HepG2 (cell line): ENCODE results near the gene WLS.

Experiments
- HMGA1 ChIP-seq: sonication (generic); formaldehyde crosslinking; conservative IDR thresholded peaks from 2 replicates; pipeline ENCODE4 v1.4.0; 2020; ENCODE audit warnings: missing genetic modification reagents
- MAX ChIP-seq: IDR thresholded peaks from 2 replicates; pipeline ENCODE4 v1.6.1; 2012; ENCODE audit warnings: inconsistent platforms
- NFIC ChIP-seq: IDR thresholded peaks from 2 replicates; pipeline ENCODE4 v1.6.1; 2012; ENCODE audit warnings: mild to moderate bottlenecking, low read length, inconsistent platforms
- REST ChIP-seq, 2 experiments: IDR thresholded peaks; 2 replicates each; pipeline ENCODE4 v1.6.1; 2011 to 2012; ENCODE audit warnings: low read length in 2 of 2, borderline replicate concordance in 1 of 2, low read depth in 1 of 2, mild to moderate bottlenecking in 1 of 2, moderate library complexity in 1 of 2

- TF ChIP-seq NFIC (no peak), REST (IDR thresholded peaks at IDR 0.05; ENCODE audit: borderline replicate concordance in 1 of 2, low read depth in 1 of 2, low read length in 2 of 2) (no peak), HMGA1 (no peak), MAX (no peak)
These were observed 30.0 kb downstream of the WLS start for GRCh38 chr1:68202239-68202832.
